BE2C (cell line): ENCODE results near the gene GOSR2.

Experiments used
- DNase-seq: peaks from one replicate; pipeline ENCODE4 v3.0.0-alpha.2; 2020
- H3K27me3 ChIP-seq: fragments of 250-450 bp; sonication (Bioruptor Pico); 2 replicates; pipeline ENCODE4 v1.5.1; 2020; ENCODE audit warnings: mild to moderate bottlenecking
- H3K36me3 ChIP-seq: fragments of 250-450 bp; sonication (Bioruptor Pico); 2 replicates; pipeline ENCODE4 v1.5.1; 2020; ENCODE audit warnings: mild to moderate bottlenecking
- H3K4me1 ChIP-seq: fragments of 250-450 bp; sonication (Bioruptor Pico); 2 replicates; pipeline ENCODE4 v1.5.1; 2020
- H3K4me3 ChIP-seq: 2 replicates; pipeline ENCODE4 v1.5.1; 2011; ENCODE audit warnings: low read depth, low read length
- H3K9me3 ChIP-seq: fragments of 250-450 bp; sonication (Bioruptor Pico); 2 replicates; pipeline ENCODE4 v1.5.1; 2020
- TF ChIP-seq, protein P1 (sequence below): IDR thresholded peaks from 2 replicates; pipeline ENCODE4 v1.5.1; 2012; ENCODE audit warnings: mild to moderate bottlenecking, low read depth, low read length

Gene GOSR2

GRCh38 chr17:46895171-46895570, 27.8 kb upstream of the GOSR2 start:
- peaks cover 16% of the 10 kb centered on the region for H3K27me3 ChIP-seq

GRCh38 chr17:46896991-46897390, 26.0 kb upstream of the GOSR2 start:
- H3K4me3 ChIP-seq: no peak overlapping the region
- TF ChIP-seq, protein P1, sequence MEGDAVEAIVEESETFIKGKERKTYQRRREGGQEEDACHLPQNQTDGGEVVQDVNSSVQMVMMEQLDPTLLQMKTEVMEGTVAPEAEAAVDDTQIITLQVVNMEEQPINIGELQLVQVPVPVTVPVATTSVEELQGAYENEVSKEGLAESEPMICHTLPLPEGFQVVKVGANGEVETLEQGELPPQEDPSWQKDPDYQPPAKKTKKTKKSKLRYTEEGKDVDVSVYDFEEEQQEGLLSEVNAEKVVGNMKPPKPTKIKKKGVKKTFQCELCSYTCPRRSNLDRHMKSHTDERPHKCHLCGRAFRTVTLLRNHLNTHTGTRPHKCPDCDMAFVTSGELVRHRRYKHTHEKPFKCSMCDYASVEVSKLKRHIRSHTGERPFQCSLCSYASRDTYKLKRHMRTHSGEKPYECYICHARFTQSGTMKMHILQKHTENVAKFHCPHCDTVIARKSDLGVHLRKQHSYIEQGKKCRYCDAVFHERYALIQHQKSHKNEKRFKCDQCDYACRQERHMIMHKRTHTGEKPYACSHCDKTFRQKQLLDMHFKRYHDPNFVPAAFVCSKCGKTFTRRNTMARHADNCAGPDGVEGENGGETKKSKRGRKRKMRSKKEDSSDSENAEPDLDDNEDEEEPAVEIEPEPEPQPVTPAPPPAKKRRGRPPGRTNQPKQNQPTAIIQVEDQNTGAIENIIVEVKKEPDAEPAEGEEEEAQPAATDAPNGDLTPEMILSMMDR: no peak
- DNase-seq: no peak
- no peaks in the 10 kb centered on the region; the same call in 1 of the 2 replicates for H3K9me3 ChIP-seq
- peaks cover 16% of the 10 kb centered on the region for H3K27me3 ChIP-seq
- H3K4me1 ChIP-seq: no peaks in the 10 kb centered on the region
- no peaks in the 10 kb centered on the region for H3K36me3 ChIP-seq

More at GRCh38 chr17:46895171-46895570, 27.8 kb upstream of the GOSR2 start:
- H3K36me3 ChIP-seq: no peaks in the 10 kb centered on the region
- no peaks in the 10 kb centered on the region for H3K4me1 ChIP-seq
- DNase-seq: no peak
- H3K4me3 ChIP-seq: no peak overlapping the region
- TF ChIP-seq, protein P1: no peak
- H3K9me3 ChIP-seq: no peaks in the 10 kb centered on the region; the same call in 1 of the 2 replicates

- H3K4me3 ChIP-seq: no peak overlapping the region
- H3K27me3 ChIP-seq: peaks cover 11% of the 10 kb centered on the region
- no peaks in the 10 kb centered on the region for H3K36me3 ChIP-seq
- H3K9me3 ChIP-seq: no peaks in the 10 kb centered on the region; the same call in 1 of the 2 replicates
- DNase-seq: no peak
- no peaks in the 10 kb centered on the region for H3K4me1 ChIP-seq
- TF ChIP-seq, protein P1: no peak
Observed at GRCh38 chr17:46898364-46898763, 24.6 kb upstream of the GOSR2 start.

GRCh38 chr17:46898860-46899259, 24.1 kb upstream of the GOSR2 start:
- Histone ChIP-seq H3K36me3 (no peaks in the 10 kb centered on the region), H3K4me3 (no peak overlapping the region), H3K27me3 (peaks cover 6% of the 10 kb centered on the region), H3K9me3 (no peaks in the 10 kb centered on the region; the same call in 1 of the 2 replicates), H3K4me1 (no peaks in the 10 kb centered on the region)
- TF ChIP-seq, protein P1: no peak
- no peak for DNase-seq

DNA sequence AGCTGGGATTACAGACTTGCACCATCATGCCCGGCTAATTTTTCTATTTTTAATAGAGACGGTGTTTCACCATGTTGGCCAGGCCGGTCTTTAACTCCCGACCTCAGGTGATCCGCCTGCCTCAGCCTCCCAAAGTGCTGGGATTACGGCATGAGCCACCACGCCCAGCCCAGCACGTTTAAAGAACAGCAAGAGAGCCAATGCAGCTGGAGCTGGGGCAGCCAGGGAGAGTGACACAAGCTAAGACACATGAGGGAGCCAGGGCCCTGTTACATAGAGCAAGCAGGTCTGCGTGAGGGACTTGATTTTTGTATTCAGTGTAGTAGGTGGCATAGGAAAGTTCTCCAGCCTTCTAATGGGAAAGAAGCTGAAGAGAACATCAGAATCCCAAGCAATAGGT, 21.7 kb upstream of the GOSR2 start:
- no peak for DNase-seq
- Histone ChIP-seq H3K9me3 (no peaks in the 10 kb centered on the region; the same call in 1 of the 2 replicates), H3K27me3 (no peaks in the 10 kb centered on the region; the same call in 1 of the 2 replicates), H3K4me3 (no peak overlapping the region), H3K36me3 (no peaks in the 10 kb centered on the region), H3K4me1 (no peaks in the 10 kb centered on the region)
- TF ChIP-seq, protein P1: no peak

- H3K9me3 ChIP-seq: no peaks in the 10 kb centered on the region
- no peak overlapping the region for H3K4me3 ChIP-seq
- H3K27me3 ChIP-seq: no peaks in the 10 kb centered on the region; the same call in 1 of the 2 replicates
- H3K36me3 ChIP-seq: no peaks in the 10 kb centered on the region
- no peak for DNase-seq
- TF ChIP-seq, protein P1: no peak
- no peaks in the 10 kb centered on the region for H3K4me1 ChIP-seq
Observed at GRCh38 chr17:46903762-46904672, 18.9 kb upstream of the GOSR2 start.
